ENCODE results near the gene MT1X.

DNA sequence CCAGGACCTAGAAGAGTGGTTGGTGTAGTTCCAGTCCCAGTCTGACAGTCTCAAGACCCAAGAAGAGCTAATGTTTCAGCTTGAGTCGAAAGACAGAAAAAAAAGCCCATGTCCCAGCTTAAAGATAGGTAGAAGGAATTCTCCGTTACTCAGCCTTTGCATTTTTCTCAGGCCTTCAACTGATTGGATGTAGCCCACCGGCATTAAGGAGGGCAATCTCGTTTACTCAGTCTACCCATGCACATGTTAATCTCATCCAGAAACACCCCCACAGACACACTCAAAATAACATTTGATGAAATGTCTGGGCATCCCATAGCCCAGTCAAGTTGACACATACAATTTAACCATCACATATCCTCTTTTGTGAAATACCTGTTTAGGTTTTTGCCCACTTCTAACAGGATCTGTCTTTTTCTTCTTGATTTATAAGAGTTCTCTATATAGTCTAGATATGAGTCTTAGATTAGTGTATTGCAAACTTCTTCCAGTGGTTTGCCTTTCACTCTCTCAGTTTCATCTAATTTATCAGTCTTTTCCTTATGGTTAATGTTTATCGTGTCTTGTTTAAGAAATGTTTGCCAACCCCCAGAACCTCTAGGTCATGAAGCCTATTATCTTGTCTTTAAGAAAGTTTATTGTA is 40.1 kb downstream of the MT1X start:
- TF ChIP-seq, protein P1, sequence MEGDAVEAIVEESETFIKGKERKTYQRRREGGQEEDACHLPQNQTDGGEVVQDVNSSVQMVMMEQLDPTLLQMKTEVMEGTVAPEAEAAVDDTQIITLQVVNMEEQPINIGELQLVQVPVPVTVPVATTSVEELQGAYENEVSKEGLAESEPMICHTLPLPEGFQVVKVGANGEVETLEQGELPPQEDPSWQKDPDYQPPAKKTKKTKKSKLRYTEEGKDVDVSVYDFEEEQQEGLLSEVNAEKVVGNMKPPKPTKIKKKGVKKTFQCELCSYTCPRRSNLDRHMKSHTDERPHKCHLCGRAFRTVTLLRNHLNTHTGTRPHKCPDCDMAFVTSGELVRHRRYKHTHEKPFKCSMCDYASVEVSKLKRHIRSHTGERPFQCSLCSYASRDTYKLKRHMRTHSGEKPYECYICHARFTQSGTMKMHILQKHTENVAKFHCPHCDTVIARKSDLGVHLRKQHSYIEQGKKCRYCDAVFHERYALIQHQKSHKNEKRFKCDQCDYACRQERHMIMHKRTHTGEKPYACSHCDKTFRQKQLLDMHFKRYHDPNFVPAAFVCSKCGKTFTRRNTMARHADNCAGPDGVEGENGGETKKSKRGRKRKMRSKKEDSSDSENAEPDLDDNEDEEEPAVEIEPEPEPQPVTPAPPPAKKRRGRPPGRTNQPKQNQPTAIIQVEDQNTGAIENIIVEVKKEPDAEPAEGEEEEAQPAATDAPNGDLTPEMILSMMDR (conservative IDR thresholded peaks at IDR 0.05), result no peak
- TF ChIP-seq EZH2 (IDR thresholded peaks at IDR 0.05; ENCODE audit: low read depth), result no peak
